HG03575 (cell line): ENCODE measurements around the gene ARHGAP8.

ENCODE experiments used
- ATAC-seq: cut with Tn5 transposase; IDR thresholded peaks from one replicate; pipeline ENCODE4 v1.9.1; 2021; ENCODE audit not compliant: unreplicated experiment, insufficient number of reproducible peaks, low FRiP score; ENCODE audit errors: extremely low read depth

Gene ARHGAP8

DNA sequence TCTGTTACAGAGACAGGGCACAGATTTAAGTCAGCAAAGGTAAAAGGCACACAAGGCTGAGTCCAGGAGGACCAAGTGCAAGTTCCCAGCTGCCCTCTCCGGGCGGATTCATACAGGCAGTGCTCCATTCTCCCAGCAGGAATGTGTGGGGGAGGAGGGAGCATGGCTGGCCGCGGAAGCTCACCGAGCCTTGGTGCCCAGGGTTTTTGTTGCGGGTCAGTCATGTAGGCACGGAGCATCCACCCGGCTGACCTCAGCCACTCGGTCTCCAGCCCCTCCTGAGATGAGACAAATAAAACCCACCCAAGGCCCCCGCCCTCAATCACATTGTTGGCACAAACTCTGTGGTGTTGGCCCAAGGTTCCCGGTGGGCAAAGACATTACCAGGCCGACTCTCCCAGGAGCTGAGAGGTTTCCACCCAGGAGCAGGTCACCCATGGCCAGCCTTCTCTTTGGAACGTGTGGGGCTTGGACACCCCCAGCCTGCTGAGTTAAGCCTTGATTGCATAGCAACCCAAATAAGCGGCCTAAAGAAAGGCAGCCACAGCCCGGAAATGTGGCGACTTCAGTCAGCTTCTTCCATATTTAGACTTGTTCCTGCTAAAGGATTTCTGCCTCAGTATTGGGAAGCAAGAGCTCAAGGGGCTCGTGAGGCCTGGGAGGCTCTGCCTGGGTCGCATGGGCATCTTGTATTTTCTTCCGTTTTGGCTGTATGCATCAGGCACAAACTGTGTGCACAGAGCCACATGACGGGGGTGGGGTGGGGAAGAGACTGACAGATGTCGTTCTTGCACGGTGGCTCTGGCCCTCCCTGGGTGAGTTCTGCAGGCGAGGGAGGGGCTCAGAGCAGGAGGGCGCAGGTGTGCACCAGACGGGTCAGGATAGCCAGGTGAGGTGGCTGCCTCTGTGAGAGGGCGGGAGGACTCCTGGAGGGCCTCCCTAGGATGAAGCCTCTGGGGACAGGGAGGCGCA lies 63.0 kb downstream of the ARHGAP8 start:
- no peak for ATAC-seq

DNA sequence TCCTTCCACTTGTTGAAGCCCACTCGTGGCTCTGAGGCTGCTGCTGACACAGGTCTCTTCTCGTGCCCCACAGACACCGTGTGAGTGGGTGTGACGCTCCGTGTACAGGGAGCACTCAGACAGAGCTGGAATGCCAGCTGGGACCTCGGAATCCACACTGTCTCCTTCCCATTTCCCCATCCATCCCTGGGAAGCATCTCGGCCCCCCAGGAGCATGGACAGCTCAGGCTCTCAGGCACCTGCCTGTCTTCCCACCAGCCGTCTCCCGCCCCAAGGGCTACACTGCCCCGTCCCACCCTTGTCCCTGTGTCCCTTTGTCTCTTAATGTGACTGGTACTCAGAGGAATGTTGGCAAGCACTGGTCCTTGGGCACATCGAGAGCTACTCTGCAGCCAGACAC lies 63.8 kb downstream of the ARHGAP8 start:
- no peak for ATAC-seq

DNA sequence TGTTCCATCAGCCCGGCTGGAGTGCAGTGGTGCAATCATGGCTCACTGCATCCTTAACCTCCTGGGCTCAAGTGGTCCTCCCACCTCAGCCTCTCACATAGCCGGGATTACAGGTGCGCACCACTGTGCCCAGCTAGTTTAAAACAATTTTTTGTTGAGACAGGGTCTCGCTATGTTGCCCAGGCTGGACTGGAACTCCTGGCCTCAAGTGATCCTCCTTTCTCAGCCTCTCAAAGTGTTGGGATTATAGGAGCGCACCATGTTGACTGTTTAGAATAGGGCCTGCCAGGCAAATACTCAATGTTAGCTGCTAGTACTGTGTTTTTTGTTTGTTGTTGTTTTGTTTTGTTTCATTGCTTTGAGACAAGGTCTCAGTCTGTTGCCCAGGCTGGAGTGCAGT lies 66.4 kb downstream of the ARHGAP8 start:
- no peak for ATAC-seq

DNA sequence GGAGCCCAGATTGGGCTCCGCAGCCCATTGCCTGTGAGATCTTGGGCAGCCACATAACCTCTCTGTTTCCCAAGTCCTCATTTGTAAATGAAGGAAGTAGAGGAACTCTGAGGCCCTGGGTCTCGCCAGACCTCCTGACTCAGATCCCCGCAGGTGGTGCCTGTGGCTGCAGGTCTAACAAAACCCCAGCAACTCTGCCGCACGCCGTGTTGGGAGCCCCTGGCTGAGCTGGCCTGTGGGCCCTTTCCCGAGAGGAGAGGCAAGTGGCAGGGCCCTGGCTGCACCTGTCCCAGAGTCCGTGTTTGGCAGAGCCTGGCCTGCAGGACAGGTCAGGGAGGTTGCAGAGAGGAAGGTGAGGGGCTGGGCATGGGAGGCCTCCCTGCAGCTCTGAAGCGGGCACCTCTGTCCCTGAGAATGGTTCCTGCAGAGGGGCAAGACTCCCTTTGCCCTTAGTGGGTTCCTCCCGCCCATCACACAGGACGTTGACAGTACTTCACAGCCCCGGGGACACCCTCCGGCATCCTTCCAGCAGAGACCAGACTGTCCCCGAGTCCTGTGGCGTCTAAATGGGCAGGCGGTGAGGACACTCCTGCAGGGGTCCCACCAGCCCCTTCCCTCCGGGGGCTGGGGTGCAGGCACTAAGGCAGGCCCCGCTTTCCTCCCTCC lies 67.7 kb downstream of the ARHGAP8 start:
- no peak for ATAC-seq

GRCh38 chr22:44821741-44822475 lies 69.5 kb downstream of the ARHGAP8 start:
- no peak for ATAC-seq

- ATAC-seq: no peak
These were observed 70.2 kb downstream of the ARHGAP8 start for GRCh38 chr22:44822534-44822933.

DNA sequence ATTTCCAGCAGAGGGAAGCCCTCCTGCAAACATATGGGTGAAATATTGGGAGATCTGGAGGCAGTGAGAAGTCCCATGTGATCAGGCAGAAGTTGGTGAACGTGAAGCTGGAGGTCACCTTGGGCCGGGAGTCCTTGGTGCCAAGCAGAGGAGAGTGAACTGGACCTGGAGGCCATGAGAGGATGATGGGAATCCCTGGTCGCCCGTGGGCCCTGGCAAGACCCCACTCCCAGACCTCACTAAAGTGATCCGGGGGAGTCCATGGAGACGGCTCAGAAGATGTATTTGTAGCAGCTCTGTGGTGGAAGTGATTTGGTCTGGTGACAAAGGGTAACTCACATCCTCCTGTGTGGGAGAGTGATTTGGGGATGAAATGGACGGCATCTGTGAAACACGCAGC lies 71.0 kb downstream of the ARHGAP8 start:
- ATAC-seq: no peak

DNA sequence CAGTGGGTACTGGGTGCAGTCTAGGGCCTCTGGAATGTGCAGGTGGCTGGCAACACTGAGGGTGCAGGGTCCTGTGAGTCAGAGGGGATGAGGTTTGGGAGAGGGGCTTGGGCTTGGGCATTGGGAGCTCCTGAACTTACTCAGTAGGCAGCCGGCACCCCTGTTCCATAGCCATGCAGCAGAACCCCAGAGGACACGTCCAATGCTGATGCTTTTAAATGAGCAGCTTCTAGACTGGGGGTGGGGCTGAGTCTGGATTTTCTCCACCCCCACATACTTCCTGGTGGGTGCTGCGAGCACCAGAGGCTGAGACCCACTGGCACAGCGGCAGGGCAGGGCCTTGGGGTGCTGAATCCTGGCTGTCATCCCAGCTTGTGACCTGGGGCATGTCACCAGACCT lies 71.4 kb downstream of the ARHGAP8 start:
- ATAC-seq: no peak

DNA sequence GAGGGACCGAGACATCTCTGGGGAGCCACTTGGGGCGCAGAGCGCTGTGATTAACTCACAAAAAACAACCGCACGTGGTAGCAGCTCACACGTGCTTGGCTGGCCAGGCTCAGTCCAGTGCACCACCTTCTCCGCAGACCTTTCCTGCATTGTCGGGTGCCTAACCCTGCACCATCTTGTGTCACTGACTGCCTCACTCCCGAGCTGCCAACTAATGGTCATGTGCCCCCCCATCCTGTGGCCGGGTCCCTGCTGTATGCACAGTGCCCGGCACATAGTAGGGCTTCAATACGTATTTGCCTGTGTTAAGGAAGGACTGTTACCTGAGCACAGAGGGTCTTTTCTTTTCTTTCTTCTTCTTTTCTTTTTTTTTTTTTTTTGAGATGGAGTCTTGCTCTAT lies 71.9 kb downstream of the ARHGAP8 start:
- ATAC-seq: no peak

GRCh38 chr22:44825310-44826150 lies 73.2 kb downstream of the ARHGAP8 start:
- ATAC-seq: no peak

GRCh38 chr22:44827666-44828190 lies 75.4 kb downstream of the ARHGAP8 start:
- ATAC-seq: no peak

GRCh38 chr22:44828193-44828592 lies 75.8 kb downstream of the ARHGAP8 start:
- ATAC-seq: no peak

DNA sequence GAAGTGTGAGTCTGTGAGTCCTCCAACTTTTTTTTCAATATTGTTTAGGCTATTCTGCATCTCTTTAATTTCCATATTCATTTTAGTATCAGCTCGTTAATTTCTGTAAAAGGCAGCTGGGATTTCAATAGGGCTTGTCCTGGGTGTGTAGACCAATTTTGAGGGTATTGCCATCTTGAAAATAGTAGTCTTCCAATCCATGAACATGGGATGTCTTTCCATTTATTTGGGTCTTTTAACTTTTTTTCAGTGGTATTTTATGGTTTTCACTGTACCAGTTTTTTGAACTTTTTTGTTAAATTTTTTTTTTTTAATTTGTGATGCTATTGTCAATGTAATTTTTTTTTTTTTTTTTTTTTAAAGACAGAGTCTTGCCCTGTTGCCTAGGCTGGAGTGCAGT lies 79.5 kb downstream of the ARHGAP8 start:
- no peak for ATAC-seq

GRCh38 chr22:44834065-44834464 lies 81.7 kb downstream of the ARHGAP8 start:
- ATAC-seq: no peak

GRCh38 chr22:44837481-44837880 lies 85.1 kb downstream of the ARHGAP8 start:
- ATAC-seq: no peak

DNA sequence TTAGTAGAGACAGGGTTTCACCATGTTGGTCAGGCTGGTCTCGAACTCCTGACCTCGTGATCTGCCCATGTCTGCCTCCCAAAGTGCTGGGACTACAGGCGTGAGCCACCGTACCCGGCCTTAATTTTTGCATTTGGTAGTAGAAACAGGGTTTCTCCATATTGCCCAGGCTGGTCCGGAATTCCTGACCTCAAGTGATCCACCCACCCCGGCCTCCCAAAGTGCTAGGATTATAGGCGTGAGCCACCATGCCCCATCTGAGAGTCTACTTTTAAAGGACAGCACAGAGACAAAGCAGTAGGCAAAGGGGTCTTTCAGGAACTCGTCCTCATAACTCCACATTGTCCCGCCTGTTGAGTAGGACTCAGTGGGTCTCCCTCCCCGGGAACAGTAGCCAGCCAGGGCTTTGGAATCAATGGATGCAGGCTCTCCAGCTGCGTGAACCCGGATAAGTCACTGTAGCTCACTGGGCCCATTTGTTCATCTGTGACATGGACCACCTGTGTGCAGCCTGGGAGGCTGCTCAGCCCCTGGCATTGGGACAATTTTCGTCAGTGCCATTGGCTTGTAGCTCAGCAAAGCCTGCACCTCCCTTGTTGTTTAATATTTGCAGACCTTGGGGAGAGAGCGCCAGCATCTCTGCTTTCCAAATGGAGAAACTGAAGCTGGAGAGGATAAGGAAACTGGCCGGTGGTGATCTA lies 86.1 kb downstream of the ARHGAP8 start:
- ATAC-seq: no peak

DNA sequence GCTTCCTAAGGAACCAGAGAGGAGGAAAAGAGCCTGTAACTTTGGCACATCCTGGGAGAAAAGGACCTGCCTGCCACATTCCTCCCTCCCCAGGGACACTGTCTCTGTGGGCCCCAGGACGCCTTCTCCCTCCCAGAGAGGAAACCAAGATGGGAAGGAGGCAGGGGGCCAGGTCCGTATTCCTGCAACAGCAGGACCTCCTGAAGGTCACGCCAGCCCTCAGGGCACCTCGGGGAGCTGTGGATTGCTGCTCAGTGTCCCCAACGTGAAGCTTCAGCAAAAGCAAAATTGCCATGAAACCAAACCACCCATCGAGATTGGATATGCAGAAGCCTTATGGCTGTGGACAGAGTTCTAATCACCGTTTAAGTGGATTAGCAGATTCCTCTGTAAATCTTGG lies 86.7 kb downstream of the ARHGAP8 start:
- ATAC-seq: no peak

DNA sequence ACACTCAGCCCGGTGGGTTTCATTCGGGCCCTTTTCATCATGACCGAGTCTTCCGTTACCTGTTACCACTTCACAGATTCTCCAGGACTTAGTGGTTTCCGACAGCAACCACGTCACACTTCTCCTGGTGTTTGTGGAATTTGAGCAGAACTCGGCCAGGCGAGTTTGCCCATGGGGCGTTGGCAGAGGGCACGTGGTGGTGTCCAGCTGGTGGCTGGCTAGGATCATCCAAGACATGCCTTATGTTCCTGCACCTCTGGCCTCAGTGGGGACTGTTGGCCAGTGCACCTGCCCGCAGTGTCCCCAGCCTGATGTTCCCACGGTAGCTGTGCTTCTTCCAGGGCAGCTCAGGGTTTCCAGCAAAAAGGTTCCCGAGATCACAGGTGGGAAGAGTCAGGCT lies 87.3 kb downstream of the ARHGAP8 start:
- ATAC-seq: no peak
